GM12878 (cell line): Measurements from ENCODE around the gene DDX24.

ENCODE experiments used
- ASH2L ChIP-seq: fragments of 300-600, 200-600 bp; sonication (generic); IDR thresholded peaks from 2 replicates; pipeline ENCODE4 v1.6.1; 2017; ENCODE audit warnings: low read depth, mild to moderate bottlenecking, borderline replicate concordance
- CHD1 ChIP-seq: IDR thresholded peaks from 2 replicates; pipeline ENCODE4 v1.6.1; 2012; ENCODE audit warnings: low read depth, low read length, improper control_type of control experiment
- EP300 ChIP-seq, 2 experiments: fragments of 150-350 bp in 1 of 2; IDR thresholded peaks; 2 replicates each; pipeline ENCODE4 v1.6.1; 2011 to 2012; ENCODE audit warnings: low read depth in 2 of 2, low read length in 2 of 2, borderline replicate concordance in 1 of 2, improper control_type of control experiment in 1 of 2, inconsistent platforms in 1 of 2; ENCODE audit not compliant: control insufficient read depth in 1 of 2
- EZH2 ChIP-seq: IDR thresholded peaks from 2 replicates; pipeline ENCODE4 v1.6.1; 2012; ENCODE audit warnings: low read depth, mild to moderate bottlenecking, control low read depth, inconsistent platforms, low read length, borderline replicate concordance; ENCODE audit not compliant: control insufficient read depth
- MXI1 ChIP-seq: fragments of 150-350 bp; IDR thresholded peaks from 2 replicates; pipeline ENCODE4 v1.6.1; 2011; ENCODE audit warnings: low read depth, mild to moderate bottlenecking, inconsistent platforms, low read length, improper control_type of control experiment
- POLR2A ChIP-seq: IDR thresholded peaks from 2 replicates; pipeline ENCODE4 v1.6.1; 2011; ENCODE audit warnings: low read depth, mild to moderate bottlenecking, low read length
- SMAD1 ChIP-seq: fragments of 450-650 bp; IDR thresholded peaks from 2 replicates; pipeline ENCODE4 v1.6.1; 2018; ENCODE audit warnings: mild to moderate bottlenecking, low read depth; ENCODE audit not compliant: partially characterized antibody
- TCF7 ChIP-seq: IDR thresholded peaks from 2 replicates; pipeline ENCODE4 v1.6.1; 2014; ENCODE audit warnings: antibody characterized with exemption, borderline replicate concordance
- TF ChIP-seq, protein P1 (sequence below), 3 experiments: IDR thresholded peaks in 2 of 3; conservative IDR thresholded peaks in 1 of 3; 2 replicates each; pipeline ENCODE4 v1.5.1; 2011; ENCODE audit warnings: low read depth in 3 of 3, low read length in 3 of 3, mild to moderate bottlenecking in 3 of 3, control low read depth in 2 of 3, moderate library complexity in 2 of 3, inconsistent platforms in 1 of 3, mixed read lengths in 1 of 3; ENCODE audit not compliant: control insufficient read depth in 2 of 3, insufficient read depth in 1 of 3; ENCODE audit errors: extremely low read depth in 1 of 3
- TF ChIP-seq, protein P2 (sequence below): IDR thresholded peaks from 2 replicates; pipeline ENCODE4 v1.6.1; 2012; ENCODE audit warnings: low read depth, low read length, improper control_type of control experiment
- TF ChIP-seq, protein P3 (sequence below): fragments of 450-650 bp; IDR thresholded peaks from 2 replicates; pipeline ENCODE4 v1.6.1; 2014; ENCODE audit warnings: mild to moderate bottlenecking
- TF ChIP-seq, protein P4 (sequence below): fragments of 450-650 bp; IDR thresholded peaks from 2 replicates; pipeline ENCODE4 v1.6.1; 2017; ENCODE audit warnings: mild to moderate bottlenecking, moderate library complexity

DNA sequence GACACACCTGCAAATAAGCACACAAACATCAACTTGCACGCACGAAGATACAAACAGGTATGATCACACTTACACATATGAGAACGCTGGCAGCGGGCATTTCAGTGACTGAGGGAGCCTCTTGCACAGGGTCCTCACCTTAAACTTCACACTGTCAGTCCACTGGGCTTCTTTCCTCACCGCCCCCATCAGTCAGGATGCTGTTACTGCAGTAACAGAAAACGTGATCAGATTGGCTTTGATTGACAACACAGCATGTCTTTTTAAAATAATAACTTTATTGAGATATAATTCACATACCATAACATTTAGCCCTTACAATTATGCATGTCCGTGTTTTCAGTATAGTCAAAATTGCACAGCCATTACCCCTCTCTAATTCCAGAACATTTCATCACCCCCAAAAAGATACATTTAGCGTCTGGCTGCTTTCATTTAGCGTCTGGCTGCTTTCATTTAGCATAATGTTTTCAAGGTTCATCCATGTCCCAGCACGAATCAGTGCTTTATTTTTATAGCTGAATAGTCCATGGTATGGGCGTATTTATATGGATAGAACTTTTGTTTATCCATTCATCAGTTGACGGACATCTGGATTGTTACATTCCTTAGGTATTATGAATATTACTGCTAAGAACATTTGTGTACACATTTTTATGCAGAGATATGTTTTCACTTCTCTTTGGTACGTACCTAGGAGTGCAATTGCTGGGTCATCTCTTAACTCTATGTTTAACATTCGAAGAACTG, 75.5 kb downstream of the DDX24 start:
- no peak for TF ChIP-seq SMAD1
- TF ChIP-seq, protein P1, sequence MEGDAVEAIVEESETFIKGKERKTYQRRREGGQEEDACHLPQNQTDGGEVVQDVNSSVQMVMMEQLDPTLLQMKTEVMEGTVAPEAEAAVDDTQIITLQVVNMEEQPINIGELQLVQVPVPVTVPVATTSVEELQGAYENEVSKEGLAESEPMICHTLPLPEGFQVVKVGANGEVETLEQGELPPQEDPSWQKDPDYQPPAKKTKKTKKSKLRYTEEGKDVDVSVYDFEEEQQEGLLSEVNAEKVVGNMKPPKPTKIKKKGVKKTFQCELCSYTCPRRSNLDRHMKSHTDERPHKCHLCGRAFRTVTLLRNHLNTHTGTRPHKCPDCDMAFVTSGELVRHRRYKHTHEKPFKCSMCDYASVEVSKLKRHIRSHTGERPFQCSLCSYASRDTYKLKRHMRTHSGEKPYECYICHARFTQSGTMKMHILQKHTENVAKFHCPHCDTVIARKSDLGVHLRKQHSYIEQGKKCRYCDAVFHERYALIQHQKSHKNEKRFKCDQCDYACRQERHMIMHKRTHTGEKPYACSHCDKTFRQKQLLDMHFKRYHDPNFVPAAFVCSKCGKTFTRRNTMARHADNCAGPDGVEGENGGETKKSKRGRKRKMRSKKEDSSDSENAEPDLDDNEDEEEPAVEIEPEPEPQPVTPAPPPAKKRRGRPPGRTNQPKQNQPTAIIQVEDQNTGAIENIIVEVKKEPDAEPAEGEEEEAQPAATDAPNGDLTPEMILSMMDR (IDR thresholded peaks at IDR 0.05 in 2 of 3, conservative IDR thresholded peaks at IDR 0.05 in 1 of 3; ENCODE audit: control insufficient read depth in 2 of 3, extremely low read depth in 1 of 3, insufficient read depth in 1 of 3, low read depth in 3 of 3, low read length in 3 of 3) = peak; percentile 34 to 63 (median 58)
- no peak for TF ChIP-seq CHD1
- TF ChIP-seq EP300 (IDR thresholded peaks at IDR 0.05; ENCODE audit: borderline replicate concordance in 1 of 2, control insufficient read depth in 1 of 2, low read depth in 2 of 2, low read length in 2 of 2) = no peak
- no peak for TF ChIP-seq EZH2
- TF ChIP-seq, protein P2, sequence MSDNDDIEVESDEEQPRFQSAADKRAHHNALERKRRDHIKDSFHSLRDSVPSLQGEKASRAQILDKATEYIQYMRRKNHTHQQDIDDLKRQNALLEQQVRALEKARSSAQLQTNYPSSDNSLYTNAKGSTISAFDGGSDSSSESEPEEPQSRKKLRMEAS = no peak
- TF ChIP-seq POLR2A = no peak
- no peak for TF ChIP-seq MXI1
- TF ChIP-seq, protein P3, sequence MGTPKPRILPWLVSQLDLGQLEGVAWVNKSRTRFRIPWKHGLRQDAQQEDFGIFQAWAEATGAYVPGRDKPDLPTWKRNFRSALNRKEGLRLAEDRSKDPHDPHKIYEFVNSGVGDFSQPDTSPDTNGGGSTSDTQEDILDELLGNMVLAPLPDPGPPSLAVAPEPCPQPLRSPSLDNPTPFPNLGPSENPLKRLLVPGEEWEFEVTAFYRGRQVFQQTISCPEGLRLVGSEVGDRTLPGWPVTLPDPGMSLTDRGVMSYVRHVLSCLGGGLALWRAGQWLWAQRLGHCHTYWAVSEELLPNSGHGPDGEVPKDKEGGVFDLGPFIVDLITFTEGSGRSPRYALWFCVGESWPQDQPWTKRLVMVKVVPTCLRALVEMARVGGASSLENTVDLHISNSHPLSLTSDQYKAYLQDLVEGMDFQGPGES = no peak
- TF ChIP-seq, protein P4, sequence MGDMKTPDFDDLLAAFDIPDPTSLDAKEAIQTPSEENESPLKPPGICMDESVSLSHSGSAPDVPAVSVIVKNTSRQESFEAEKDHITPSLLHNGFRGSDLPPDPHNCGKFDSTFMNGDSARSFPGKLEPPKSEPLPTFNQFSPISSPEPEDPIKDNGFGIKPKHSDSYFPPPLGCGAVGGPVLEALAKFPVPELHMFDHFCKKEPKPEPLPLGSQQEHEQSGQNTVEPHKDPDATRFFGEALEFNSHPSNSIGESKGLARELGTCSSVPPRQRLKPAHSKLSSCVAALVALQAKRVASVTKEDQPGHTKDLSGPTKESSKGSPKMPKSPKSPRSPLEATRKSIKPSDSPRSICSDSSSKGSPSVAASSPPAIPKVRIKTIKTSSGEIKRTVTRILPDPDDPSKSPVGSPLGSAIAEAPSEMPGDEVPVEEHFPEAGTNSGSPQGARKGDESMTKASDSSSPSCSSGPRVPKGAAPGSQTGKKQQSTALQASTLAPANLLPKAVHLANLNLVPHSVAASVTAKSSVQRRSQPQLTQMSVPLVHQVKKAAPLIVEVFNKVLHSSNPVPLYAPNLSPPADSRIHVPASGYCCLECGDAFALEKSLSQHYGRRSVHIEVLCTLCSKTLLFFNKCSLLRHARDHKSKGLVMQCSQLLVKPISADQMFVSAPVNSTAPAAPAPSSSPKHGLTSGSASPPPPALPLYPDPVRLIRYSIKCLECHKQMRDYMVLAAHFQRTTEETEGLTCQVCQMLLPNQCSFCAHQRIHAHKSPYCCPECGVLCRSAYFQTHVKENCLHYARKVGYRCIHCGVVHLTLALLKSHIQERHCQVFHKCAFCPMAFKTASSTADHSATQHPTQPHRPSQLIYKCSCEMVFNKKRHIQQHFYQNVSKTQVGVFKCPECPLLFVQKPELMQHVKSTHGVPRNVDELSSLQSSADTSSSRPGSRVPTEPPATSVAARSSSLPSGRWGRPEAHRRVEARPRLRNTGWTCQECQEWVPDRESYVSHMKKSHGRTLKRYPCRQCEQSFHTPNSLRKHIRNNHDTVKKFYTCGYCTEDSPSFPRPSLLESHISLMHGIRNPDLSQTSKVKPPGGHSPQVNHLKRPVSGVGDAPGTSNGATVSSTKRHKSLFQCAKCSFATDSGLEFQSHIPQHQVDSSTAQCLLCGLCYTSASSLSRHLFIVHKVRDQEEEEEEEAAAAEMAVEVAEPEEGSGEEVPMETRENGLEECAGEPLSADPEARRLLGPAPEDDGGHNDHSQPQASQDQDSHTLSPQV = no peak
- TF ChIP-seq TCF7 = no peak
- no peak for TF ChIP-seq ASH2L
